ENCODE data around the gene IFNLR1.
"Not testable (repeated sequence)": the region's sequence is repeated elsewhere in the genome, so short reads cannot be mapped to it uniquely, and the experiment has no call there.

Gene IFNLR1

GRCh38 chr1:24212376-24212775 lies 25.3 kb upstream of the IFNLR1 start:
- Histone ChIP-seq H3K9ac (ENCODE audit: low read depth, low read length) (no peak overlapping the region), H3K4me1 (ENCODE audit: insufficient read depth, low read length) (no peaks in the 10 kb centered on the region), H3K9me3 (ENCODE audit: control insufficient read depth, insufficient read depth, low read length) (no peaks in the 10 kb centered on the region), H3K36me3 (ENCODE audit: insufficient read depth, low read length) (no peaks in the 10 kb centered on the region)

- H3K4me1 ChIP-seq (ENCODE audit: insufficient read depth, low read length): peaks cover 6% of the 10 kb centered on the region; the same call in 1 of the 2 replicates
- H3K36me3 ChIP-seq (ENCODE audit: insufficient read depth, low read length): no peaks in the 10 kb centered on the region
- H3K9ac ChIP-seq (ENCODE audit: low read depth, low read length): no peak overlapping the region
- no peaks in the 10 kb centered on the region for H3K9me3 ChIP-seq (ENCODE audit: control insufficient read depth, insufficient read depth, low read length)
Measured at GRCh38 chr1:24210195-24210627, 23.1 kb upstream of the IFNLR1 start.

- H3K4me1 ChIP-seq (ENCODE audit: insufficient read depth, low read length): peaks cover 6% of the 10 kb centered on the region; the same call in 1 of the 2 replicates
- H3K9ac ChIP-seq (ENCODE audit: low read depth, low read length): no peak overlapping the region
- H3K9me3 ChIP-seq (ENCODE audit: control insufficient read depth, insufficient read depth, low read length): no peaks in the 10 kb centered on the region
- H3K36me3 ChIP-seq (ENCODE audit: insufficient read depth, low read length): no peaks in the 10 kb centered on the region
Measured at GRCh38 chr1:24209097-24209496, 22.0 kb upstream of the IFNLR1 start.

GRCh38 chr1:24207709-24208108 lies 20.6 kb upstream of the IFNLR1 start:
- peaks cover 6% of the 10 kb centered on the region; the same call in 1 of the 2 replicates for H3K4me1 ChIP-seq (ENCODE audit: insufficient read depth, low read length)
- no peaks in the 10 kb centered on the region for H3K9me3 ChIP-seq (ENCODE audit: control insufficient read depth, insufficient read depth, low read length)
- H3K36me3 ChIP-seq (ENCODE audit: insufficient read depth, low read length): no peaks in the 10 kb centered on the region
- H3K9ac ChIP-seq (ENCODE audit: low read depth, low read length): no peak overlapping the region

DNA sequence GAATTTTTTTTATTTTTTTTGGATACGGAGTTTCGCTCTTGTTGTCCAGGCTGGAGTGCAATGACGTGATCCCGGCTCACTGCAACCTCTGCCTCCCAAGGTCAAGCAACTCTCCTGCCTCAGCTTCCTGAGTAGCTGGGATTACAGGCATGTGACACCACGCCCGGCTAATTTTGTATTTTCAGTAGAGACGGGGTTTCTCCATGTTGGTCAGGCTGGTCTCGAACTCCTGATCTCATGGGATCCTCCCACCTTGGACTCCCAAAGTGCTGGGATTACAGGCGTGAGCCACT lies 20.3 kb upstream of the IFNLR1 start:
- H3K9me3 ChIP-seq (ENCODE audit: control insufficient read depth, insufficient read depth, low read length); H3K9ac ChIP-seq (ENCODE audit: low read depth, low read length); H3K4me1 ChIP-seq (ENCODE audit: insufficient read depth, low read length); H3K36me3 ChIP-seq (ENCODE audit: insufficient read depth, low read length): not testable (repeated sequence)

DNA sequence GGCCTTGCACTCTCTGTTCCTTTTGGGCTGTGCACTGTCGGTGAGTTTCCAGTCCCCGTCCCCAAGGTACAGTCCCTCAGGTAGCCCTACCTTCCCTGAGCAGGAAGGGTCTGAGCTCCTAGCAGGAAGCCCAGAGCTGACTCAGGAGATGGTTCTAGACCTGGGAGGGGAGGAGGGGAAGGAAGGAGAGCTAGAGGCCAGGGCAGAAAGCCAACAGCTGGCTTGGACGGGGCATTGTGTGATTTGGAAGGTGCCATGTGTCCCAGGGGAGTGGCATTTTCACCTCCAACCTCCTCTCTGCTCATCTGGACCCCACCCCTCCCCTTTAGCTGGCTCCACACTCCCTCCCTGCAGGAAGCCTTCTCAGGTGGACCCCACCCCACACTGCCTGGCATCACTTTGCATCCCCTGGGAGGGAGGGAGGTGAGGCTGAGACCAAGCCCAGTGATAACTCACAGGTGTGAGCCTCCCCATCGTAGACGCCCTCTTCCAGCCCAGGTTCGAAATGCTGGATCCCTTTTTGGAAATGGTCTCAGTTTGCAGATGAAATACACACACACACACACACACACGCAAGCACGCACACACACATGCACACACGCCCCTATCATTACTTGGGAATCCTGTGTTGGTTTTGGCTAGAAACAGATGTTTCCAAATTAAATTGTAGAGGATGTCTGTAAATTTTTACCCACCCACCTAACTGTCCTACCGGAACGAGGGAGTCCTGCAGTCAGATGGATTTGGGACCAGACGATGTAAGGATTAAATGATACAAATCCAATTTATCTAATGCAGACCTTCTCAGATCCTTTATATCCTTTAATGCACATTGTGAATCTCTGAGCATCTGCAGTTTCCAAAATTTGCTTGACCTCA lies 19.7 kb upstream of the IFNLR1 start:
- no peaks in the 10 kb centered on the region for H3K9me3 ChIP-seq (ENCODE audit: control insufficient read depth, insufficient read depth, low read length)
- no peak overlapping the region for H3K9ac ChIP-seq (ENCODE audit: low read depth, low read length)
- no peaks in the 10 kb centered on the region for H3K36me3 ChIP-seq (ENCODE audit: insufficient read depth, low read length)
- H3K4me1 ChIP-seq (ENCODE audit: insufficient read depth, low read length): peaks cover 6% of the 10 kb centered on the region; the same call in 1 of the 2 replicates

DNA sequence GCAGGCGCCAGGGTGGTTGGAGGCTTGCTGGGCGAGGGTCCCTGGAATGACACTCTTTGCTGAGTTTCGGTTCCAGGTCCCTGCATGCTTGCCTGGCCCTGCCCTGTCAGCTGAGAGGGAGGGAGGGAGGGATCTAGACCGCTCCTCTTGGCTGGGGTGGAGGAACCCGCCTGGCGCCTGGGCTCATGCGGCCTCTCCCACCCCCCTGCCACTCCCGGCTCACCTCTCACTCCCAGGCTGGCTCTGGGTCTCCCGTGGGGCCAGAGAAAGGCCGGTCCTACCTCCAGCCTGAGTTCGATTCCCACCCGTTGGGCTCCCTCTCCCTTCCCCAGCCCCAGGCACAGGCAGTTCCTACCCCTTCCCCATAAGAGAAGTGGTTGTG lies 19.0 kb upstream of the IFNLR1 start:
- Histone ChIP-seq H3K4me1 (ENCODE audit: insufficient read depth, low read length) (peaks cover 6% of the 10 kb centered on the region; the same call in 1 of the 2 replicates), H3K9ac (ENCODE audit: low read depth, low read length) (no peak overlapping the region), H3K9me3 (ENCODE audit: control insufficient read depth, insufficient read depth, low read length) (no peaks in the 10 kb centered on the region), H3K36me3 (ENCODE audit: insufficient read depth, low read length) (no peaks in the 10 kb centered on the region)

GRCh38 chr1:24205345-24206082 lies 18.4 kb upstream of the IFNLR1 start:
- Histone ChIP-seq H3K4me1 (ENCODE audit: insufficient read depth, low read length) (peaks cover 6% of the 10 kb centered on the region; the same call in 1 of the 2 replicates), H3K9me3 (ENCODE audit: control insufficient read depth, insufficient read depth, low read length) (no peaks in the 10 kb centered on the region), H3K36me3 (ENCODE audit: insufficient read depth, low read length) (no peaks in the 10 kb centered on the region), H3K9ac (ENCODE audit: low read depth, low read length) (no peak overlapping the region)

DNA sequence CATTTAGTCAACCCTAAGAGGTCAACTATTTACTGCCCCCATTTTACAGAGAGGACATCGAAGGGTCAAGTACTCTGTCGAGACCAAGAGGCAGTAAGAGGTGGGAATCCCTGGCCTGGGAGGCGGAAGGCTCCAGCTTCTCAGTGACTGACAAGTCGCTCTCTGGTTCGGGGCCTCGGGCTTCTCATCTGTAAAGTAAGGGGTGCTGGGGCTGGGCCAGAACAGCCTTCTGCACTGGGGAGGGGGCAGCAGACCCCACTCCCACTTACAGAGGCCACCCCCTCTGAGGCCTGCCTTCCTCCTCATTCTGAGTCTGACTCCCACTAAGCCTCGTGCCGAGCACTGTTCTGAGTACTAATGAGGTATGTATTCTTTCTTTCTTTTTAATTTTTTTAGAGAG lies 17.0 kb upstream of the IFNLR1 start:
- Histone ChIP-seq H3K9me3 (ENCODE audit: control insufficient read depth, insufficient read depth, low read length) (no peaks in the 10 kb centered on the region), H3K36me3 (ENCODE audit: insufficient read depth, low read length) (no peaks in the 10 kb centered on the region), H3K9ac (ENCODE audit: low read depth, low read length) (no peak overlapping the region), H3K4me1 (ENCODE audit: insufficient read depth, low read length) (peaks cover 6% of the 10 kb centered on the region; the same call in 1 of the 2 replicates)

DNA sequence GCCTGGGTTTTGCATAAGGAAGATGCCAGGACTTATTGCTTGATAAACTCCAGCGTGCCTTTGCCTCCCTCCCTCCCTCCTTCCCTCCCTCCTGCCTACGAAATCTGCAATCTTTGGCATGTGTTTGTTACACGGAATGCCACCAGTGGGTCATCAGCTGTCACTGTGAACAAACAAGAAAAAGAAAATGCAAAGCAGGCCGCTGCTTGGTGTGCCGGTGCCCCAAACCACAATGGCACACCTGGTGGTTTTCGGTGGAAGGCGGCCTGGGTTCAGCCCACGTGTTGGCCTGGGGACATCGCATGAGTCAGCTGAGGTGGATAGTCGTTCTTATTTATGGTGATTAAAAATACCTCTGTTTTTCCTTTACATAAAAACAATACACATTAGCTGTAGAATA lies 16.3 kb upstream of the IFNLR1 start:
- Histone ChIP-seq H3K4me1 (ENCODE audit: insufficient read depth, low read length) (peaks cover 6% of the 10 kb centered on the region; the same call in 1 of the 2 replicates), H3K9ac (ENCODE audit: low read depth, low read length) (no peak overlapping the region), H3K36me3 (ENCODE audit: insufficient read depth, low read length) (no peaks in the 10 kb centered on the region)

GRCh38 chr1:24202987-24203386 lies 15.9 kb upstream of the IFNLR1 start:
- H3K9ac ChIP-seq (ENCODE audit: low read depth, low read length): no peak overlapping the region
- H3K4me1 ChIP-seq (ENCODE audit: insufficient read depth, low read length): peaks cover 6% of the 10 kb centered on the region; the same call in 1 of the 2 replicates

More for the DNA sequence above, 16.3 kb upstream of the IFNLR1 start:
- no peaks in the 10 kb centered on the region for H3K9me3 ChIP-seq (ENCODE audit: control insufficient read depth, insufficient read depth, low read length)

DNA sequence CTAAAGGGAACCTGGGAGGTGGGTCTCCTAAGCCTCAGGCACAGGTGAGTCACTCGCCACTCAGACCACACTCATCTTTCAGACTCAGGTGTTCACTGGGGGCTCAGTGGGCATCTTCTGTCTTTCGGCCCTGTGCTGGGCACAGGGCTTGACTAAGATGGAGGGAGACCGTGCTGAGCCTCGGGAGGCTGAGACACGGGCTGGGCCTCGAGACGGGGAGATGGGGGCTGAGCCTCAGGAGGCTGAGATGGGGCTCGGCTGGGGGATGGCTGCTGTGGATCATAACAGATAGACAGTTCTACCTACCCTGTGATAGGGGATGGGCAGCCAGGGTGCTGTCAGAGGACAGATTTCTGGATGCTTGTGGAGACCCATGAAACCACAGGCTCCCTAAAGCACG lies 15.5 kb upstream of the IFNLR1 start:
- peaks cover 6% of the 10 kb centered on the region; the same call in 1 of the 2 replicates for H3K4me1 ChIP-seq (ENCODE audit: insufficient read depth, low read length)
- H3K36me3 ChIP-seq (ENCODE audit: insufficient read depth, low read length): no peaks in the 10 kb centered on the region
- no peaks in the 10 kb centered on the region for H3K9me3 ChIP-seq (ENCODE audit: control insufficient read depth, insufficient read depth, low read length)
- H3K9ac ChIP-seq (ENCODE audit: low read depth, low read length): no peak overlapping the region

More at GRCh38 chr1:24202987-24203386, 15.9 kb upstream of the IFNLR1 start:
- Histone ChIP-seq H3K36me3 (ENCODE audit: insufficient read depth, low read length) (no peaks in the 10 kb centered on the region), H3K9me3 (ENCODE audit: control insufficient read depth, insufficient read depth, low read length) (no peaks in the 10 kb centered on the region)

DNA sequence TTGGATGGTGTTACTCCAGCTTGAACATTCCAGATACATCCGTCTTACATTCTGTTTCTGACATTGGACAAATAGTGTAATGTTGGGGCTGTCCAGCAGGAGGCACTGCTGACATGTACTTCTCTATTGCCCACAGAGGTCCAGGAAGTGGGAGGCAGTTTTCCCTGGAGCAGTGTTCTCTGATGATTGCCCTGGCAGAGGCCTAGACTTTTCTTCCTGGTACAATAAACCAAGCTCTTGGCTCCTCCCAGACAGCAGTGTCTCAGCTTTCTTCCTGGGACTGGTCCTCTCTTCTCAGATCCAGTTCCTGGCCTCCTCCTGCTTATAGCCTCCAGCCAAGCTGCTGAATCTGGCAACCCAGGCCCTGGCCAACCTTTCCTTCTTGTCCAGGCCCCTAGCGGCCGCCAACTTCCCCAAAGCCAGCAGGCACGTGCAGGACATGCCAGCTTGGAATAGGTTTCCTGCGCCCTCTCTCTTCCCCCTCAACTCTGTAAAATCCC lies 14.9 kb upstream of the IFNLR1 start:
- Histone ChIP-seq H3K9ac (ENCODE audit: low read depth, low read length) (no peak overlapping the region), H3K36me3 (ENCODE audit: insufficient read depth, low read length) (no peaks in the 10 kb centered on the region), H3K4me1 (ENCODE audit: insufficient read depth, low read length) (peaks cover 6% of the 10 kb centered on the region; the same call in 1 of the 2 replicates), H3K9me3 (ENCODE audit: control insufficient read depth, insufficient read depth, low read length) (no peaks in the 10 kb centered on the region)

GRCh38 chr1:24199291-24199900 lies 12.3 kb upstream of the IFNLR1 start:
- Histone ChIP-seq H3K9me3 (ENCODE audit: control insufficient read depth, insufficient read depth, low read length) (no peaks in the 10 kb centered on the region), H3K36me3 (ENCODE audit: insufficient read depth, low read length) (no peaks in the 10 kb centered on the region), H3K4me1 (ENCODE audit: insufficient read depth, low read length) (no peaks in the 10 kb centered on the region; the same call in 1 of the 2 replicates), H3K9ac (ENCODE audit: low read depth, low read length) (no peak overlapping the region)
